GM19463 (cell line): ENCODE data around the gene TRIM71.
"Not testable (repeated sequence)": the region's sequence is repeated elsewhere in the genome, so short reads cannot be mapped to it uniquely, and the experiment has no call there.

Source experiments
- ATAC-seq: cut with Tn5 transposase; IDR thresholded peaks from one replicate; pipeline ENCODE4 v1.9.1; 2021; ENCODE audit warnings: mild to moderate bottlenecking, moderate library complexity; ENCODE audit not compliant: unreplicated experiment

TRIM71 gene

GRCh38 chr3:32842531-32842931 lies 24.7 kb downstream of the TRIM71 start:
- ATAC-seq, result peak; percentile 49

DNA sequence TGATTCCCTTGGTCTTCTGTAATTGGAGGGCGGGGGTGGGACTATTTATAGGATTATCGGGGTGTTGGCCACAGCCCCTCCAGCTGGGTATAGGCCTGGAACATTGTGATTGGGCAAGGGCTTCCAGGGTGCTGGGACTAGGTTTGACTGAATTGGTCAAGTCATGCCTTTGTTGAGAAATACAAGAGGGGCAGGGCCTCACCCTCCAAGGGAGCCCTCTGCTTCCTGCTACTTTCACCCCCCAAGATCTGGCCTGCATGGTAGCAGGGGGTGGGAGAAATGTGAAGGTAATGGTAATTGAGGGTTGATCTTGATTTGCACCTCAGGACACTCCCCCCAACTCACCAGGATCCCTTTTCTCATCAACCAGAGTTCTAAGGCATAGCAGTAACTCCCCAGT lies 25.2 kb downstream of the TRIM71 start:
- ATAC-seq, result no peak

DNA sequence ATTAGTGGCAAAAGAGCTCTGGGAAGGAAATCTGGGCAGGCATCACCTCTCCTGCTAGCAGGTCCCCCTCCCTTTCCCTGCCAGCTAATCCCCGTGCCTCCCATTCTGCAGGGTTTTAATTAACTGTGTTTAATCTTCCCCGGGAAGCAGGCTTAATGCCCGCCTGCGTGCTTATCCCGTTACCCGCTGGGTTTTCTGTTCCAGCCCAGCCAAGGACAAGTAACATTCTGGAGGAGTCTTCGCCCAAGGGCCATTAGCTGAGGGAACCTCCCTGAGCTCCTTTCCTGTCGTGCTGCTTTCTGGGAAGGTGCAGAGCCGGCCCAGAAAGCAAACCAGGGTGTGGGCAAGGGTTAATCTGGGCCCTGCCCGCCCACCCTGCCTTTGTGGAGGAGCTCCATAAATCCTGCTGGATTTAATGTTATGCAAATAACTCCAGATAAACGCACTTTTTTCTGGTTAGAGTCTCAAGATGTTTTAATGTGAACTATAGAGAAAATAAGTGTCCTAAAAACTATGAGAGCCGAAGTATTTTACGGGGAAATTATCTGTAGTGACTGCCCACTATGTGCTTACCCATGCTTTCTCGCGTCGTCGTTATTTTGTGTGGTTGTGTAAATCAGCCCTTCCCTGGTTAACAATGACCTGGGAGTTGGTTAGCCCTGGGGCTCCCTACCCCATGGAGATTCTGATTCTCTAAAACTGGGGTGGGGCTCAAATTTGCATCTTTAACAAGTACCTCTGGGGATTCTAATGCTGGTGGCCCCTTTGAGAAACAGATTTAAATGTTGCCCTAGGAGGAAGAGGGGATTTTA lies 25.9 kb downstream of the TRIM71 start:
- no peak for ATAC-seq

- no peak for ATAC-seq
Observed at GRCh38 chr3:32844322-32844654, 26.5 kb downstream of the TRIM71 start.

GRCh38 chr3:32844914-32845313 lies 27.1 kb downstream of the TRIM71 start:
- ATAC-seq, result no peak

- ATAC-seq, result not testable (repeated sequence)
Observed at GRCh38 chr3:32845546-32845945, 27.7 kb downstream of the TRIM71 start.

DNA sequence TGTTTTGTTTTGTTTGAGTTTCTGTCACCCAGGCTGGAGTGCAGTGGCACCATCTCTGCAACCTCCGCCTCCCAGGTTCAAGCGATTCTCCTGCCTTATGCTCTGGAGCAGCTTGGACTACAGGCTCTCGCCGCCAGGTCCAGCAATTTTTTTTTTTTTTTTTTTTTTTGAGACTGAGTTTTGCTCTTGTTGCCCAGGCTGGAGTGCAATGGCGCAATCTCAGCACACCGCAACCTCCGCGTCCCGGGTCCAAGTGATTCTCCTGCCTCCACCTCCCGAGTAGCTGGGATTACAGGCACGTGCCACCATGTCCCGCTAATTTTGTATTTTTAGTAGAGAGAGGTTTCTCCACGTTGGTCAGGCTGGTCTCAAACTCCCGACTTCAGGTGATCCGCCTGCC lies 29.2 kb downstream of the TRIM71 start:
- ATAC-seq, result not testable (repeated sequence)

- ATAC-seq, result no peak
Observed at GRCh38 chr3:32847528-32847927, 29.7 kb downstream of the TRIM71 start.

DNA sequence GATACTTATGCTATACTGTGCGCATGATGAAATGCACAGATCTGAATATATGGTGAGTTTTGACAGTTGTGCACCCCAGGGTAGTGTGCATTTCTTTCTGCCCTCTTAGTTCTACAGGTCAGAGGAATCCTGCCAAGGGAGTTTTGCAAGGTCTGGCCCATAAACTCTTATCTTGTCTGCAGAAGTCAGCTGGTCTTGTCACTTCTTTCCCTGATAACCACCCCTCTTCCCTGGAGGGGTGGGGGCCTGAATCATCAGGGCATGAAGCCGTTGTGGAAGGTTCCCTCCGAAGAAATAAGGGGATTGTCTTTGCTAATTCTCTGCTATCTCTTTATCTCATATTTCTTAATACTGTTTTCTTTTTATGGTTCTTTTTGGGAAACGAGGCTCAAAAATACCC lies 30.4 kb downstream of the TRIM71 start:
- no peak for ATAC-seq

- no peak for ATAC-seq
Observed at GRCh38 chr3:32849046-32849445, 31.2 kb downstream of the TRIM71 start.

GRCh38 chr3:32850226-32850625 lies 32.4 kb downstream of the TRIM71 start:
- ATAC-seq, result no peak

DNA sequence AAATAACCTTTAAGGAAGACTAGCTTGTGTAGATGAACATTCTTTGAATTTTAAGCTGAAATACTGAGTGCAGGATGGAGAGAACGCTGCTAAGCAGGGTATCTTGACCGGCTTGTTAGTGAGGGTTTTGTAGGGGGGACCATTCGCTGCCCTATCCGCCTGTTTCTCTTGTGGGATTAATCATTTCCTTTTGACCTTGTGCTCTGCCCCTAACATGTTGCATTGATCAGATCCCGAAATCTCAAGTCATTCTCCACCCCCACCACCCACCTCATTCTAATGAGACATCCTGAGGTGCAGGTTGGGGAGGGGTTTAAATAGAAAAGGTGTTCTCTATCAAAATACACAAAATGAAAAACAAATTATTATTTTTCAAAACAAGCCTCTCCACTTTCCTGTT lies 32.8 kb downstream of the TRIM71 start:
- ATAC-seq, result no peak

DNA sequence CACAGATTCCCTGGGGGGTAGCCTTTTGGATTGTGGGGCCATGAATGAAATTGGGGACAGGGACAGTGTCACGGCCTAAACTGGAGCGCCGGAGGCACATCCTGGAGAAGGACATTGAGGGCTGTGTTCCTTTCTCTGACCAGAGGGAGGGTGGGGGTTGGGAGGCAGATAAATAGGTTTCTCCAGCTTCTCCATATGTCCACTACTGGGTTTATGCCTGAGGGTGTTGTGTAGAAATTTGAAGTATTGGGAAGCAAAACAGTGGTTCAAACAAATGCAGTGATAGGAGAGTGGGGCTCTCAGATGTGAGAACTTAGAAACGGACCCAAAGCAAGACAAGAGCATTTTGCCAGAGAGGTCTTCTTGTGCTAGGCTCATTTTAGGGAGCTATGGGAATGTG lies 34.3 kb downstream of the TRIM71 start:
- ATAC-seq, result no peak

GRCh38 chr3:32855350-32855953 lies 37.7 kb downstream of the TRIM71 start:
- no peak for ATAC-seq

GRCh38 chr3:32856355-32856889 lies 38.6 kb downstream of the TRIM71 start:
- no peak for ATAC-seq

DNA sequence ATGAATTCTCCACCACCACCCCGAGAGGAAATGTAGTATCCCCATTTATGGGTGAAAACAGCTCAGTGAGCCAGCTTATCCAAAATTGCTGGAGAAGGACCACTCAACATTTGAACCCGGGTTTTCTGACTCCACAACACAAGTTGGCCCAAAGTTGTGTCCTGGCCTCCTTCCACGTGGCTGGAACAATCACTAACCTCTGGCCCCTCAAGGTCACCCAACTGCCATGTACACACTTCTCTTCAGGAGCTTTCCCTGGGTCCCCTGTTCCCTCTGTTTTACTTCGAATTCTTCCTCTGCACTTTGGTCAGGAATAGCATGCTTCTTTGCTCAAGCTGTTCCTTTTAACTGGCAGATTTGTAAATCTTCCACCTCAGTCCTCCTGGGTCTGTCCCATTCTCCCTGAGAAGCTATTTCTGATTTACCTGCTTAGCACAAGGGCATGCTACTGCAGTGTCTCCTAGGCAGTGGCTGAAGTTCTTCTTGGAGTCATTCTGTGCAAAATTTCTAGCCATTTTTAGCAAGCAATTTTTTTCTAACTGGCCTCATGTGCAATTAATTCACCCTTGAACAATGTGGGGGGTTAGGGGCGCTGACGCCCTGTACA lies 39.2 kb downstream of the TRIM71 start:
- no peak for ATAC-seq

- no peak for ATAC-seq
Observed at GRCh38 chr3:32857921-32858320, 40.1 kb downstream of the TRIM71 start.

GRCh38 chr3:32859604-32860237 lies 41.9 kb downstream of the TRIM71 start:
- no peak for ATAC-seq

DNA sequence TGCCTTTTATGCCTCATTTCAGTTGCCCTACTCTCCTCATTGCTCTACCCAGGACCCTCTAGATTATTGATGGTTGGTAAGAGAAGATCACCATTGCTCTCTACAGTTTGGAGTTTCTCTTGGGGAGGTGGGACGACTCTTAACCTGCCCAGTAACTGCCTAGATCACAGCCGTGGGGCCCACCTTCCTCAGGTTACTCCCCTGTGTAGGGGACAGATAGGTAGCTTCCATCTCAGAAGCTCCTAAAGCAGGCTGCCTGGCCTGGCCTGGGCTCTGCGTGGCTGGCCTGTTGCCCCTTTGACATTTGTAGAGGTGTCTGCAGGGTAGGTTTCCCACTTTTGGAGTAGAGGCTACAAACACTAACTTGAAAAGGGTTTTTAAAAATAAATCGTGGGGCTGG lies 42.7 kb downstream of the TRIM71 start:
- ATAC-seq, result no peak

DNA sequence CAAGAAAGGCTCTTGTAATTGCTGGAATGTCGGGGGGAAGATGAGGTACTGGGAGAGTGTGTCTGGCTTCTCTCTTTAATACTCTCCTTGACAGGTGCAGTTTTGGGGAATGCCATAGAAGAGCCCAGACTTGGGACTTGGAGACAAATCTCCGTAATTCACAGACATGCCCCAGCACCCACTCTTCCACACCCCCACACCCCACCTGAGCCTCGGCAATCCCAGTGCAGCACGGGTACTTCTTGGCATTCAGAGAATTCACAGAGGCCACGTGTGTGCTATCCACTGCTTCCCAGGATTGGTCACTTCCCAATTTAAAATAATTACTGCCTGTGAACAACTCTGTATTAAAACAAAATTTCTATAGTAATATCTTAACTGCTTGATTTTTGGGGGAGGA lies 43.9 kb downstream of the TRIM71 start:
- ATAC-seq, result no peak

DNA sequence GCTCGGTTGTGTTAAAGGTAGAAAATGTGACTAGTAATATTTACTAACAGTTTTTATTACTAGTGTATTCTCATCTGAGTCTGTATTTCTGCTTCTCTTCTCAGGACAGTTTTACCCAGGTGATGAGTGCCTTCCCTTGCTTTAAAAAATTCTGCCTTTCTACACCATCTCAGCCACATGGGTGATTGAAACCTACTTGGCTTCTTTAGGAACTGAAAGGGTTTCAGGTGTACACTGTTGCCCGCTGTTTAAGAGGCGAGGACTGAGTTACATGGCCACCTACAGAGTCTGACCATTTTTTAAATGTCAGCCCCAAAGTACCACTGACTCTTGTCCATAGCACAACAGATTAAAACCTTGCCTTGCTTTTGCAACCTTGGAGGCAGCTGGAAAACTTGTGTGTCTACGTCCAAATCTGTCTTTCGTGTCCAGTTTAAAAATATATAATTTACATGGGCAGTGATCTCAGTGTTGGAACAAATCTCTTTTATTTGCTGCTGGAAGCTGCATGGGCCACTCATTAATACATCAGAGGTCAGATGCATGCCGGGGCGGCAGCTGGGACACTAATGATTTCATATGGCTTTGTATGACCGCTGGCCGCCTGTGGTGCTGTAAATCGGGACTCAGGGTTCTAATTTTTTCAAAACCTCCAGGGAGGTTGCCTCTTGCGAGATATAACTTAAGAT lies 44.6 kb downstream of the TRIM71 start:
- ATAC-seq, result no peak
